ENCODE measurements around the gene TTBK1. TPM values are rescaled to one million over a fixed set of nuclear protein-coding genes. Genes with fewer than 3 reads are reported as not detected.

The TTBK1 gene
- total and polyA plus RNA-seq, 5 donors from 2014 or later, result 0.22 TPM; not detected in 4

- no peaks in the 10 kb centered on the region for H3K36me3 Mint-ChIP-seq
- no peaks in the 10 kb centered on the region for H3K9me3 ChIP-seq (ENCODE audit: control insufficient read depth in 2 of 2, low read length in 2 of 2)
- no peaks in the 10 kb centered on the region for H3K36me3 ChIP-seq (ENCODE audit: control insufficient read depth, insufficient read depth, low read length)
- H3K4me3 ChIP-seq (ENCODE audit: low read depth, low read length), result no peak overlapping the region
- ATAC-seq (ENCODE audit: low read depth in 2 of 2) (no peak), DNase-seq (no peak)
- no peak overlapping the region for H3K27ac ChIP-seq (ENCODE audit: insufficient read depth, low read length, poor library complexity, severe bottlenecking)
- H3K4me1 ChIP-seq (ENCODE audit: control insufficient read depth, insufficient read depth, low read length, poor library complexity, severe bottlenecking), result no peaks in the 10 kb centered on the region
- no peaks in the 10 kb centered on the region for H3K27me3 ChIP-seq (ENCODE audit: control insufficient read depth, insufficient read depth, low read length)
- no peaks in the 10 kb centered on the region for H3K27me3 Mint-ChIP-seq
- H3K4me1 Mint-ChIP-seq, result no peaks in the 10 kb centered on the region
- no peak overlapping the region for H3K4me3 Mint-ChIP-seq
- no peak overlapping the region for H3K27ac Mint-ChIP-seq
- no peaks in the 10 kb centered on the region for H3K9me3 Mint-ChIP-seq
These were observed 53.7 kb downstream of the TTBK1 start for GRCh38 chr6:43296780-43297497.

- no peak within 1 kb of the TSS for H3K4me3 Mint-ChIP-seq
- no peaks in the 10 kb centered on the region for H3K27me3 Mint-ChIP-seq
- H3K9me3 Mint-ChIP-seq, result no peaks in the 10 kb centered on the region
- Histone ChIP-seq H3K36me3 (ENCODE audit: control insufficient read depth, insufficient read depth, low read length) (no peaks in the 10 kb centered on the region), H3K4me3 (ENCODE audit: low read depth, low read length) (no peak within 1 kb of the TSS), H3K27ac (ENCODE audit: insufficient read depth, low read length, poor library complexity, severe bottlenecking) (no peak within 1 kb of the TSS), H3K9me3 (ENCODE audit: control insufficient read depth in 2 of 2, low read length in 2 of 2) (no peaks in the 10 kb centered on the region), H3K27me3 (ENCODE audit: control insufficient read depth, insufficient read depth, low read length) (no peaks in the 10 kb centered on the region), H3K4me1 (ENCODE audit: control insufficient read depth, insufficient read depth, low read length, poor library complexity, severe bottlenecking) (no peaks in the 10 kb centered on the region)
- no peaks in the 10 kb centered on the region for H3K36me3 Mint-ChIP-seq
- no peaks in the 10 kb centered on the region for H3K4me1 Mint-ChIP-seq
- H3K27ac Mint-ChIP-seq, result no peak within 1 kb of the TSS
- no peak for ATAC-seq (ENCODE audit: low read depth in 2 of 2)
- no peak for DNase-seq
These were observed 54.6 kb downstream of the TTBK1 start, which contains the start of gene SLC22A7 for GRCh38 chr6:43297644-43298564. TSS of gene SLC22A7 (plus strand) at chr6:43298260. CDS start at chr6:43298359, 99 bp downstream.

GRCh38 chr6:43298565-43299337 is 55.5 kb downstream of the TTBK1 start:
- no peaks in the 10 kb centered on the region for H3K9me3 ChIP-seq (ENCODE audit: control insufficient read depth in 2 of 2, low read length in 2 of 2)
- no peak overlapping the region for H3K4me3 Mint-ChIP-seq
- H3K9me3 Mint-ChIP-seq, result no peaks in the 10 kb centered on the region
- H3K27me3 ChIP-seq (ENCODE audit: control insufficient read depth, insufficient read depth, low read length), result no peaks in the 10 kb centered on the region
- DNase-seq (no peak), ATAC-seq (ENCODE audit: low read depth in 2 of 2) (no peak)
- H3K27ac ChIP-seq (ENCODE audit: insufficient read depth, low read length, poor library complexity, severe bottlenecking), result no peak overlapping the region
- no peaks in the 10 kb centered on the region for H3K36me3 ChIP-seq (ENCODE audit: control insufficient read depth, insufficient read depth, low read length)
- no peak overlapping the region for H3K27ac Mint-ChIP-seq
- no peaks in the 10 kb centered on the region for H3K4me1 Mint-ChIP-seq
- no peak overlapping the region for H3K4me3 ChIP-seq (ENCODE audit: low read depth, low read length)
- no peaks in the 10 kb centered on the region for H3K4me1 ChIP-seq (ENCODE audit: control insufficient read depth, insufficient read depth, low read length, poor library complexity, severe bottlenecking)
- no peaks in the 10 kb centered on the region for H3K36me3 Mint-ChIP-seq
- H3K27me3 Mint-ChIP-seq, result no peaks in the 10 kb centered on the region

- H3K4me1 Mint-ChIP-seq, result no peaks in the 10 kb centered on the region
- H3K4me1 ChIP-seq (ENCODE audit: control insufficient read depth, insufficient read depth, low read length, poor library complexity, severe bottlenecking), result no peaks in the 10 kb centered on the region
- no peak overlapping the region for H3K4me3 ChIP-seq (ENCODE audit: low read depth, low read length)
- no peak overlapping the region for H3K4me3 Mint-ChIP-seq
- H3K27me3 ChIP-seq (ENCODE audit: control insufficient read depth, insufficient read depth, low read length), result no peaks in the 10 kb centered on the region
- peak overlapping the region in 1 of 3 donors; percentile 79 for H3K27ac Mint-ChIP-seq
- H3K27ac ChIP-seq (ENCODE audit: insufficient read depth, low read length, poor library complexity, severe bottlenecking), result no peak overlapping the region
- ATAC-seq (ENCODE audit: low read depth in 2 of 2) (no peak), DNase-seq (no peak)
- H3K9me3 Mint-ChIP-seq, result no peaks in the 10 kb centered on the region
- no peaks in the 10 kb centered on the region for H3K27me3 Mint-ChIP-seq
- H3K36me3 Mint-ChIP-seq, result no peaks in the 10 kb centered on the region
- H3K36me3 ChIP-seq (ENCODE audit: control insufficient read depth, insufficient read depth, low read length), result no peaks in the 10 kb centered on the region
- no peaks in the 10 kb centered on the region for H3K9me3 ChIP-seq (ENCODE audit: control insufficient read depth in 2 of 2, low read length in 2 of 2)
These were observed 56.3 kb downstream of the TTBK1 start for GRCh38 chr6:43299338-43300293.

GRCh38 chr6:43301081-43301870 is 58.0 kb downstream of the TTBK1 start:
- Histone ChIP-seq H3K4me1 (ENCODE audit: control insufficient read depth, insufficient read depth, low read length, poor library complexity, severe bottlenecking) (no peaks in the 10 kb centered on the region), H3K9me3 (ENCODE audit: control insufficient read depth in 2 of 2, low read length in 2 of 2) (no peaks in the 10 kb centered on the region), H3K27ac (ENCODE audit: insufficient read depth, low read length, poor library complexity, severe bottlenecking) (no peak overlapping the region), H3K27me3 (ENCODE audit: control insufficient read depth, insufficient read depth, low read length) (no peaks in the 10 kb centered on the region), H3K36me3 (ENCODE audit: control insufficient read depth, insufficient read depth, low read length) (no peaks in the 10 kb centered on the region), H3K4me3 (ENCODE audit: low read depth, low read length) (no peak overlapping the region)
- Mint-ChIP-seq H3K27me3 (no peaks in the 10 kb centered on the region), H3K9me3 (no peaks in the 10 kb centered on the region), H3K4me1 (no peaks in the 10 kb centered on the region), H3K4me3 (no peak overlapping the region), H3K27ac (peak overlapping the region in 1 of 3 donors; percentile 77), H3K36me3 (no peaks in the 10 kb centered on the region)
- DNase-seq (no peak), ATAC-seq (ENCODE audit: low read depth in 2 of 2) (no peak)

DNA sequence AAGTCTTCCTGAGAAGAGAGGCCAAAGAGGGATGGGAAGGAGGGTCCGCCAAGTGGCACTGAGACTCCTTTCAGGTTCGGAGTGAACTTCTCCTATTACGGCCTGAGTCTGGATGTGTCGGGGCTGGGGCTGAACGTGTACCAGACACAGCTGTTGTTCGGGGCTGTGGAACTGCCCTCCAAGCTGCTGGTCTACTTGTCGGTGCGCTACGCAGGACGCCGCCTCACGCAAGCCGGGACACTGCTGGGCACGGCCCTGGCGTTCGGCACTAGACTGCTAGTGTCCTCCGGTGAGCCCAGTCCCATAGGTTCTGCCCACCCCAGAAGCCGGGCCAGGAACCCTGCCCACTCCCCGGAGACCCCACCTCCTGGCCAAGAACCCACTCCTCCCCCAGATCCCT is 58.8 kb downstream of the TTBK1 start:
- ATAC-seq (ENCODE audit: low read depth in 2 of 2) (no peak), DNase-seq (no peak)
- Histone ChIP-seq H3K27me3 (ENCODE audit: control insufficient read depth, insufficient read depth, low read length) (no peaks in the 10 kb centered on the region), H3K9me3 (ENCODE audit: control insufficient read depth in 2 of 2, low read length in 2 of 2) (no peaks in the 10 kb centered on the region), H3K27ac (ENCODE audit: insufficient read depth, low read length, poor library complexity, severe bottlenecking) (no peak overlapping the region), H3K36me3 (ENCODE audit: control insufficient read depth, insufficient read depth, low read length) (no peaks in the 10 kb centered on the region), H3K4me3 (ENCODE audit: low read depth, low read length) (no peak overlapping the region), H3K4me1 (ENCODE audit: control insufficient read depth, insufficient read depth, low read length, poor library complexity, severe bottlenecking) (no peaks in the 10 kb centered on the region)
- no peaks in the 10 kb centered on the region for H3K9me3 Mint-ChIP-seq
- no peaks in the 10 kb centered on the region for H3K27me3 Mint-ChIP-seq
- no peaks in the 10 kb centered on the region for H3K36me3 Mint-ChIP-seq
- H3K4me3 Mint-ChIP-seq, result no peak overlapping the region
- no peak overlapping the region for H3K27ac Mint-ChIP-seq
- peaks cover 0 to under 1% (median 0%) of the 10 kb centered on the region in 4 donors for H3K4me1 Mint-ChIP-seq
